Measurements from ENCODE around the gene C19orf67. TPM values are rescaled to one million over a fixed set of nuclear protein-coding genes. Genes with fewer than 3 reads are reported as not detected.

Gene C19orf67
- total RNA-seq: not detected in 2 replicates

GRCh38 chr19:14085309-14085995 is at the start of gene C19orf67:
Gene C19orf67 (minus strand): TSS chr19:14085783. CDS start chr19:14085627, 156 bp downstream.

GRCh38 chr19:14117668-14118164 is 32.1 kb upstream of the C19orf67 start, which contains the start of gene PRKACA:
Gene PRKACA (minus strand): TSS chr19:14117762. CDS start chr19:14117547, 215 bp downstream.

DNA sequence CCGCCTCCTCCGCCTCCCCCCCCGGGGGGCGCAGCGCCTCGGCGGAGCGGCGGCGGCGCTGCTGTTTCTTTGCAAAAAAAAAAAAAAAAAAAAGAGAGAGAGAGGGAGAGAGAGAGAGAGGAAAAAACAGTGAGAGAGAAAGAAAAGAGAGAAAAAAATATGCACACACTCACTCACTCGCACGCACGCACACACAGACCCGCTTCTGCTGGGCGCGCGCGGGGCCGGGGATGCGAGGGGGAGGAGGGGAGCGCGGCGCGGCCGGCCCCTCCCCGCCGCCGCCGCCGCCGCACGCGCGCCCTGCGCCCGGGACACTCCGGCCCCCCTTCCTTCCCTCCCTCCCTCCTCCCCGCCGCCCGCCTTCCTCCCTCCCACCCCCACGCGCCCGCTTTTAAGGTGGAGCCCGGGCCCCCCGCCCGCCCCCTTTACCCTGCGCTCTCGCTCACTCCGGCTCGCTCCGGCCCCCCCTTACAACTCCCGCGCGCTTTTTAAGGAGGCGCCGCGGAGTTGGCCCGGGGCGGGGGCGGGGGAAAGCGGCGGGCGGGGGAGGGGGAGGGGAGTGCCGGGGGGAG is 5.0 kb upstream of the C19orf67 start, which contains the start of gene SAMD1:
Gene SAMD1, minus strand, starts transcription at position 243 of the 572 bp plus-strand sequence.

GRCh38 chr19:14072535-14073260 is 12.9 kb downstream of the C19orf67 start, which contains the start of gene MISP3:
Gene MISP3 (plus strand): TSS chr19:14072786. CDS start chr19:14073310, 524 bp downstream.

DNA sequence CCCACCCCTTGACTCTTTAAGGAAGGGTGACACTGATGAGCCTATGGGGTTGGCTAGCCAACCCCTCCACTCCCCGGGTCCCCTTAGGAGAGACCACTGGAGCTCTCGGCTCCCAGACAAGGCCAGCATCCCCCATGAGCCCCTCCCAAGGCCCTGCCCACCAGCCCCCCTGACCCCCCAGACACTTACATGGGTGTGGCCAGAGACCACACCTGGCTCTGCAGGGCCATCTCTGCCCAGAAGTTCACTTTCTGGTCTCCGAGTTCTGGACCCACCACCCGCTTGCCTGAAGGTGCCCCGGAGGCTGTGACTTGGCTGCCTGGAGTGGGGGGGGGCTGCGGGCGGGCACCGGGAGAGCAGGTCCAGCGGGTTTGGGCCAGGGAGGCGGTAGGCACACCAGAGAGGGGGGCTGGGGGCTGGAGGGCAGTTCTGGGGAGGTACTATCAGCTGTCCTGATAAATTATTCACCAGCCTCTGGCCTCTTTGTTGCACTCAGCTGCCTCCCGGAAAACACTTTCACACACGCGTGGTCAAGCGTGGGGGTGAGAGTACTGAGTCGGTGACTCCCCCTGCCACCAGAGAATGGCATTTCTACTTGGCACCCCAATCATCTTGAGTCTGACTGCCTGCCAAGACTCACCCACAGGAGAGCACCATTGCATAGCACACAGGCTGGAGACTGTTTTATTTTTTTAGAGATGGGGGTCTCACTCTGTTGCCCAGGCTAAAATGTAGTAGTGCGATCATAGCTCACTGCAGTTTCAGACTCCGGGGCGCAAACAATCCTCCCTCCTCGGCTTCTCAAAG is 23.6 kb downstream of the C19orf67 start, which contains the start of gene PALM3:
Gene PALM3, minus strand, starts transcription at position 326 of the 807 bp plus-strand sequence. Its CDS starts 96 bp downstream, at position 230.

DNA sequence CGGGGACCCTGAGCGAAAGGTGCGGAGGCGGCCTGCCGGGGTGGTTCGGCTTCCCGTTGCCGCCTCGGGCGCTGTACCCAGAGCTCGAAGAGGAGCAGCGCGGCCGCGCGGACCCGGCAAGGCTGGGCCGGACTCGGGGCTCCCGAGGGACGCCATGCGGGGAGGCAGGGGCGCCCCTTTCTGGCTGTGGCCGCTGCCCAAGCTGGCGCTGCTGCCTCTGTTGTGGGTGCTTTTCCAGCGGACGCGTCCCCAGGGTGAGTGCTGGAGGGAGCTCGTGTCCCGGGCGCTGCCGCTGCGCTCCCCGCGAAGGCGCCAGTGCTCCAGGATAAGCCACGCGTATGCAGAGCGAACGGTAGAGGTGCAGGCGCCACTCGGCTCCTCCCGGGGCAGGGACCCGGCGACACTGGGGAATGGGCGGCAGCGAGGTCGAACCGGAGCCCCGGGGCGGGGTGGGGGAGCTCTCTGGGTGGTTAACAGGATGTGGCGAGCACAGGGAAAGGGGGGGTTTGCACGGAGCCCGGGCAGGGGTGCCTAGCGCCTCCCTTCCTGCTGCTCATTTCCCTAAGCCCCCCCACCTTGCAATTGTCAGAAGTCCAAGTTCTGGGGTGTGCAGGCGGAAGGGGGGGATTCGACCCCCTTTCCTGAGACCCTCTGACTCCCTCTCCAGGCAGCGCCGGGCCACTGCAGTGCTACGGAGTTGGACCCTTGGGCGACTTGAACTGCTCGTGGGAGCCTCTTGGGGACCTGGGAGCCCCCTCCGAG is 53.7 kb downstream of the C19orf67 start, which contains the start of gene IL27RA:
Gene IL27RA, plus strand, starts transcription at position 44 of the 762 bp plus-strand sequence. Its CDS starts 111 bp downstream, at position 155.

Other genes with a start within 250 kb of the C19orf67 start
- gene NANOS3, start 208.6 kb downstream of the C19orf67 start, total RNA-seq: not detected in 2 replicates
- 0.13 and 0.79 TPM in 2 replicates for gene BRME1, start 179.7 kb downstream of the C19orf67 start, total RNA-seq
- gene CC2D1A, start 179.6 kb downstream of the C19orf67 start, total RNA-seq: 19.9 and 26.3 TPM in 2 replicates
- gene PODNL1, start 147.4 kb downstream of the C19orf67 start, total RNA-seq: 1.1 TPM in 1 of 2 replicates, not detected in the other
- 25.1 and 33.5 TPM in 2 replicates for gene DCAF15, start 133.3 kb downstream of the C19orf67 start, total RNA-seq
- 3.7 and 4.6 TPM in 2 replicates for gene RFX1, start 79.5 kb downstream of the C19orf67 start, total RNA-seq
- not detected in 2 replicates for gene RLN3, start 57.6 kb downstream of the C19orf67 start, total RNA-seq
- 5.5 and 7.1 TPM in 2 replicates for gene IL27RA, start 54.0 kb downstream of the C19orf67 start, total RNA-seq
- gene PALM3, start 23.7 kb downstream of the C19orf67 start, total RNA-seq: not detected in 2 replicates
- 0.05 and 1.00 TPM in 2 replicates for gene MISP3, start 13.0 kb downstream of the C19orf67 start, total RNA-seq
- gene SAMD1, start 5.0 kb upstream of the C19orf67 start, total RNA-seq: 24.5 and 30.3 TPM in 2 replicates
- 79.1 and 83.7 TPM in 2 replicates for gene PRKACA, start 32.0 kb upstream of the C19orf67 start, total RNA-seq
- 43.5 and 48.6 TPM in 2 replicates for gene ASF1B, start 50.8 kb upstream of the C19orf67 start, total RNA-seq
- 0.73 and 3.2 TPM in 2 replicates for gene ADGRL1, start 120.4 kb upstream of the C19orf67 start, total RNA-seq